Measurements from ENCODE around the gene DIS3L2. TPM values are rescaled to one million over a fixed set of nuclear protein-coding genes. Genes with fewer than 3 reads are reported as not detected.

The DIS3L2 gene
- total RNA-seq, 4 donors from 2014 or later = 52.8 to 74.9 (median 61.8) TPM

GRCh38 chr2:231991664-231992063 is 30.2 kb downstream of the DIS3L2 start:
- no peaks in the 10 kb centered on the region for H3K9me3 ChIP-seq
- 72 to 73% methylated on average over 3 of the region's 3 CpGs for WGBS, 2 donors
- TF ChIP-seq EP300 (IDR thresholded peaks at IDR 0.05) (no peak), POLR2A (IDR thresholded peaks at IDR 0.05) (no peak)
- TF ChIP-seq, protein P1, sequence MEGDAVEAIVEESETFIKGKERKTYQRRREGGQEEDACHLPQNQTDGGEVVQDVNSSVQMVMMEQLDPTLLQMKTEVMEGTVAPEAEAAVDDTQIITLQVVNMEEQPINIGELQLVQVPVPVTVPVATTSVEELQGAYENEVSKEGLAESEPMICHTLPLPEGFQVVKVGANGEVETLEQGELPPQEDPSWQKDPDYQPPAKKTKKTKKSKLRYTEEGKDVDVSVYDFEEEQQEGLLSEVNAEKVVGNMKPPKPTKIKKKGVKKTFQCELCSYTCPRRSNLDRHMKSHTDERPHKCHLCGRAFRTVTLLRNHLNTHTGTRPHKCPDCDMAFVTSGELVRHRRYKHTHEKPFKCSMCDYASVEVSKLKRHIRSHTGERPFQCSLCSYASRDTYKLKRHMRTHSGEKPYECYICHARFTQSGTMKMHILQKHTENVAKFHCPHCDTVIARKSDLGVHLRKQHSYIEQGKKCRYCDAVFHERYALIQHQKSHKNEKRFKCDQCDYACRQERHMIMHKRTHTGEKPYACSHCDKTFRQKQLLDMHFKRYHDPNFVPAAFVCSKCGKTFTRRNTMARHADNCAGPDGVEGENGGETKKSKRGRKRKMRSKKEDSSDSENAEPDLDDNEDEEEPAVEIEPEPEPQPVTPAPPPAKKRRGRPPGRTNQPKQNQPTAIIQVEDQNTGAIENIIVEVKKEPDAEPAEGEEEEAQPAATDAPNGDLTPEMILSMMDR (IDR thresholded peaks at IDR 0.05) = no peak

DNA sequence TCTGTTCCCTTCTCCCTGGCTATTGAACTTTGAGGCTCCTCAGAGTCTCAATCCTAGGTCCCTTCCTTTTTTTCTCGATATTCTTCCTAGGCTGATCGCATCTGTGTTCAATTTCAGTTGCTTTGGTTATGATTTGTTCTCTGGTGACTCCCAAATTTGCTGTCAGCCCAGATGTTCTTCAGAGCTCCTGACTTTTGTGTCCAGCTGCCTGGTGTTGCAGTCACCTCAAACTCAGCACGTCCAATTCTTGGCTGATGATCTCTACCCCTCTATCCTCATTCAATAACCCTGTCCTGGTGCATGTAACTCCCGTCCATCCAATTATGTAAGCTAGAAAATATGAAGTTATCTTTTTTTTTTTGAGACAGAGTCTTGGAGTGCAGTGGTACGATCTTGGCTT is 31.4 kb downstream of the DIS3L2 start:
- TF ChIP-seq, protein P1 (IDR thresholded peaks at IDR 0.05) = no peak
- TF ChIP-seq EP300 (IDR thresholded peaks at IDR 0.05) (no peak), POLR2A (IDR thresholded peaks at IDR 0.05) (no peak)
- H3K4me1 ChIP-seq = peaks cover 0 to 19% (median under 1%) of the 10 kb centered on the region in 4 donors
- WGBS, 2 donors = 65 to 72% methylated on average over 5 of the region's 5 CpGs
- no peaks in the 10 kb centered on the region for H3K9me3 ChIP-seq
- no peaks in the 10 kb centered on the region for H3K36me3 ChIP-seq
- no peak overlapping the region for H3K27ac ChIP-seq
- no peak overlapping the region for H3K4me3 ChIP-seq
- DNase-seq (ENCODE audit: low spot score in 2 of 2) = no peak
- H3K27me3 ChIP-seq = no peaks in the 10 kb centered on the region

More at GRCh38 chr2:231991664-231992063, 30.2 kb downstream of the DIS3L2 start:
- Histone ChIP-seq H3K36me3 (no peaks in the 10 kb centered on the region), H3K4me3 (no peak overlapping the region), H3K27ac (no peak overlapping the region), H3K4me1 (peaks cover 0 to 32% (median 4%) of the 10 kb centered on the region in 4 donors), H3K27me3 (no peaks in the 10 kb centered on the region)
- no peak for DNase-seq (ENCODE audit: low spot score in 2 of 2)

DNA sequence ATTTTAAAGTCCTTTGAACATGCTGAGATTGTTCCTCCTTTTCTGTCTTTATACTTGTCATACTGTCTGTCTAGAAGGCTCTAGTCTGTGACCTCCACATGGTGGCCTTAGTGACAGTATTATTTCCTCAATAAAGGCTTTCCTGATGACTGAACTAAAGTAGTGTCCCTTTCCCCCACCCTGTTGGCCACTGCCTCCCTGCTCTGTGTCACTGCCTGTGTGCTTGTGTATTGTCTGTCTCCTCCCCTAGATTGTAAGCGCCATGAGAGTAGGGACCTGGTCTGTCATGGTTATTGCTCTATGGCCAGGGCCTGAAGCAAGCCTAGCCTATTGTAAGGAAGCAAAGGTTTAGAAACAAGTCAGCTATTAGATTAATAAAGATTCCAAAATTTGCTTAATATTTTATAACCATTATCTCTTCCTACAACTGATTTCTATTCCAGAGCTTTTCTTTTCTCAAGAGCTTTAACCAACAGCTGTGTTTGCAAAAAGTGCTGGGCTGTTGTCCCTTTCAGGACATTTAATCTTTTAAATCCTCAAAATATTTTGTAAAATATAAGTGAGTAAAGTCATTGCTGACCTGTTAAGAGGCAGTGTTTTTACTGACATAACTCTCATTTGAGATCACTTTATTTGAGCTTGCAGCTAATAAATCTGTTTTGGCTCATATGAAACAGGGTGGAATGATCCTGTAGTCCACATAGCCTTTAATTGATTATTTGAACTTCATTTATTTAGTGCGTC is 35.5 kb downstream of the DIS3L2 start:
- Histone ChIP-seq H3K4me3 (no peak overlapping the region), H3K27me3 (no peaks in the 10 kb centered on the region), H3K4me1 (peaks cover 0 to 17% (median 0%) of the 10 kb centered on the region in 4 donors), H3K36me3 (no peaks in the 10 kb centered on the region), H3K9me3 (no peaks in the 10 kb centered on the region), H3K27ac (no peak overlapping the region)
- 72 to 90% methylated on average over 2 of the region's 2 CpGs for WGBS, 2 donors
- no peak for DNase-seq (ENCODE audit: low spot score in 2 of 2)
- no peak for TF ChIP-seq EP300 (IDR thresholded peaks at IDR 0.05)
- TF ChIP-seq POLR2A (IDR thresholded peaks at IDR 0.05) = no peak
- TF ChIP-seq, protein P1 (IDR thresholded peaks at IDR 0.05) = no peak

GRCh38 chr2:231998046-231998445 is 36.5 kb downstream of the DIS3L2 start:
- Histone ChIP-seq H3K27me3 (no peaks in the 10 kb centered on the region), H3K27ac (no peak overlapping the region), H3K9me3 (no peaks in the 10 kb centered on the region), H3K4me3 (no peak overlapping the region), H3K4me1 (peaks cover 0 to 17% (median 0%) of the 10 kb centered on the region in 4 donors), H3K36me3 (no peaks in the 10 kb centered on the region)
- no peak for DNase-seq (ENCODE audit: low spot score in 2 of 2)
- TF ChIP-seq, protein P1 (IDR thresholded peaks at IDR 0.05) = no peak
- TF ChIP-seq POLR2A (IDR thresholded peaks at IDR 0.05) (no peak), EP300 (IDR thresholded peaks at IDR 0.05) (no peak)

DNA sequence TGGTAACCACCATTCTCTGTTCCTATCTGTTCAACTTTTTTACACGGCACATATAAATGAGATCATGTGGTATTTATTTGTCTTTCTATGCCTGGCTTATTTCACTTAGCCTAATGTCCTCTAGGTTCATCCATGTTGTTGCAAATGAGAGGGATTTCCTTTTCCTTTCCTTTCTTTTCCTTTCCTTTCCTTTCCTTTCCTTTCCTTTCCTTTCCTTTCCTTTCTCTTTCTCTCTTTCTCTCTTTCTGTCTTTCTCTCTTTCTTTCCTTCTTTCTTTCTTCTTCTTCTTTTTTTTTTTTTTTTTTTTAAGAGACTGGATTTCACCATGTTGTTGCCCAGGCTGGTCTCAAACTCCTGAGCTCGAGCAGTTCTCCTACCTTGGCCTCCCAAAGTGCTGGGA is 38.9 kb downstream of the DIS3L2 start:
- TF ChIP-seq, protein P1 (IDR thresholded peaks at IDR 0.05) = no peak
- no peak for TF ChIP-seq EP300 (IDR thresholded peaks at IDR 0.05)
- TF ChIP-seq POLR2A (IDR thresholded peaks at IDR 0.05) = no peak
- H3K27me3 ChIP-seq = no peaks in the 10 kb centered on the region
- WGBS, 2 donors = 72 to 77% methylated on average over 2 of the region's 2 CpGs

More for the DNA sequence above, 38.9 kb downstream of the DIS3L2 start:
- Histone ChIP-seq H3K4me1 (peaks cover 0 to 17% (median 0%) of the 10 kb centered on the region in 4 donors), H3K4me3 (no peak overlapping the region), H3K36me3 (no peaks in the 10 kb centered on the region), H3K27ac (no peak overlapping the region), H3K9me3 (peaks cover 0 to 2% (median 0%) of the 10 kb centered on the region in 4 donors)
- no peak for DNase-seq (ENCODE audit: low spot score in 2 of 2)
